ENCODE data around the gene PAN3.

PAN3 gene

GRCh38 chr13:28339419-28339818 lies 201.1 kb downstream of the PAN3 start:
- DNase-seq = no peak

GRCh38 chr13:28340272-28340793 lies 202.0 kb downstream of the PAN3 start:
- DNase-seq = no peak

- DNase-seq = no peak
Measured at GRCh38 chr13:28342251-28342650, 203.9 kb downstream of the PAN3 start.

GRCh38 chr13:28344163-28344562 lies 205.8 kb downstream of the PAN3 start:
- no peak for DNase-seq

Measured in suppressor macrophage (primary cell).